T47D (cell line): ENCODE measurements around the gene PDE4B.

Experiments used
- DNase-seq, 2 experiments: peaks; one replicate each; pipeline versions ENCODE4 v3.0.0 to v3.0.0-alpha.2; 2011 to 2012; ENCODE audit warnings: low read depth in 1 of 2, low spot score in 1 of 2
- JUND ChIP-seq: IDR thresholded peaks from 2 replicates; pipeline ENCODE4 v1.6.1; 2012; ENCODE audit warnings: low read depth
- in situ Hi-C: cut with HindIII; loops from 2 replicates; pipeline ENCODE4 v1.10.0; 2016; ENCODE audit warnings: low sequenced_read_pairs, low pct_unique_long_range_greater_than_20kb

Gene PDE4B

GRCh38 chr1:66366634-66367033 lies 573.9 kb downstream of the PDE4B start:
- DNase-seq: no peak
- in situ Hi-C loops: no loop called here
- TF ChIP-seq JUND: no peak

- in situ Hi-C loops: no loop called here
- DNase-seq: no peak
- no peak for TF ChIP-seq JUND
These were observed 574.7 kb downstream of the PDE4B start for GRCh38 chr1:66367369-66367768.

- no peak for TF ChIP-seq JUND
- in situ Hi-C loops: no loop called here
- no peak for DNase-seq
These were observed 575.6 kb downstream of the PDE4B start for GRCh38 chr1:66368261-66368660.

- no peak for TF ChIP-seq JUND
- in situ Hi-C loops: no loop called here
- no peak for DNase-seq
These were observed 577.8 kb downstream of the PDE4B start for GRCh38 chr1:66370462-66370971.

- in situ Hi-C loops: no loop called here
- DNase-seq: no peak
- TF ChIP-seq JUND: no peak
These were observed 578.7 kb downstream of the PDE4B start for GRCh38 chr1:66371233-66372005.

- no peak for TF ChIP-seq JUND
- in situ Hi-C loops: no loop called here
- no peak for DNase-seq
These were observed 579.9 kb downstream of the PDE4B start for GRCh38 chr1:66372522-66373101.

GRCh38 chr1:66373157-66373591 lies 580.5 kb downstream of the PDE4B start:
- in situ Hi-C loops: no loop called here
- DNase-seq: no peak
- no peak for TF ChIP-seq JUND

GRCh38 chr1:66374148-66374547 lies 581.5 kb downstream of the PDE4B start:
- in situ Hi-C loops: no loop called here
- TF ChIP-seq JUND: no peak
- DNase-seq: no peak

- in situ Hi-C loops: no loop called here
- TF ChIP-seq JUND: no peak
- DNase-seq: no peak
These were observed 581.9 kb downstream of the PDE4B start for GRCh38 chr1:66374561-66375111.

GRCh38 chr1:66375125-66375524 lies 582.4 kb downstream of the PDE4B start:
- no peak for TF ChIP-seq JUND
- no peak for DNase-seq
- in situ Hi-C loops: no loop called here

GRCh38 chr1:66380452-66381212 lies 587.9 kb downstream of the PDE4B start:
- in situ Hi-C loops: no loop called here
- TF ChIP-seq JUND: no peak
- no peak for DNase-seq

GRCh38 chr1:66381621-66382275 lies 589.1 kb downstream of the PDE4B start:
- in situ Hi-C loops: no loop called here
- no peak for TF ChIP-seq JUND
- no peak for DNase-seq
